Measurements from ENCODE around the gene TCEAL9. TPM values are rescaled to one million over a fixed set of nuclear protein-coding genes. Genes with fewer than 3 reads are reported as not detected.

The TCEAL9 gene
- polyA plus RNA-seq, 1 donor (not counting 4 experiments of a cell fraction or from before 2014, with no cell fraction given), result 104 TPM

- Histone ChIP-seq H3K79me2 (ENCODE audit: control insufficient read depth, insufficient read depth, low read length) (no peaks in the 10 kb centered on the region), H3K36me3 (ENCODE audit: control insufficient read depth in 2 of 2, extremely low read depth in 1 of 2, insufficient read depth in 2 of 2, low read length in 2 of 2) (no peaks in the 10 kb centered on the region), H3K4me3 (ENCODE audit: control insufficient read depth in 2 of 3, extremely low read depth in 1 of 3, insufficient read depth in 2 of 3, low read depth in 1 of 3, low read length in 3 of 3) (no peak overlapping the region), H3K9me1 (ENCODE audit: control insufficient read depth, extremely low read depth, insufficient read depth, low read length) (no peaks in the 10 kb centered on the region), H3K27ac (ENCODE audit: control insufficient read depth, insufficient read depth, low read length) (no peak overlapping the region), H4K20me1 (ENCODE audit: control insufficient read depth, extremely low read depth, insufficient read depth, low read length) (no peaks in the 10 kb centered on the region), H3K4me1 (ENCODE audit: control insufficient read depth, extremely low read depth, insufficient read depth, low read length) (peaks cover 11% of the 10 kb centered on the region), H3K9me3 (ENCODE audit: control insufficient read depth, low read depth, low read length) (no peaks in the 10 kb centered on the region), H2AFZ (ENCODE audit: control insufficient read depth, low read length) (no peak overlapping the region), H3K27me3 (ENCODE audit: control insufficient read depth, extremely low read depth, insufficient read depth, low read length) (no peaks in the 10 kb centered on the region), H3K9ac (ENCODE audit: control insufficient read depth, extremely low read depth, insufficient read depth, low read length) (no peak overlapping the region), H3K4me2 (ENCODE audit: control insufficient read depth, extremely low read depth, insufficient read depth, low read depth, low read length) (no peak overlapping the region)
- TF ChIP-seq EZH2 (IDR thresholded peaks at IDR 0.05; ENCODE audit: low read length) (no peak), CTCF (optimal IDR thresholded peaks at IDR 0.05 in 1 of 3, IDR thresholded peaks at IDR 0.05 in 1 of 3, conservative IDR thresholded peaks at IDR 0.05 in 1 of 3; ENCODE audit: extremely low read depth in 1 of 3, insufficient read depth in 2 of 3, low read length in 3 of 3) (no peak)
- FAIRE-seq (no peak), DNase-seq (ENCODE audit: low read depth, low spot score) (no peak)
- dilution Hi-C loops (cut with MboI; ENCODE audit: extremely low pct_ligation_motif_present, low sequenced_read_pairs), result no loop called here
These were observed 6.7 kb downstream of the TCEAL9 start for GRCh38 chrX:103363046-103363445.

GRCh38 chrX:103367502-103367901, 11.2 kb downstream of the TCEAL9 start:
- no peak overlapping the region for H3K9ac ChIP-seq (ENCODE audit: control insufficient read depth, extremely low read depth, insufficient read depth, low read length)
- H3K4me1 ChIP-seq (ENCODE audit: control insufficient read depth, extremely low read depth, insufficient read depth, low read length), result peaks cover 11% of the 10 kb centered on the region
- dilution Hi-C loops (cut with MboI; ENCODE audit: extremely low pct_ligation_motif_present, low sequenced_read_pairs), result no loop called here
- no peak overlapping the region for H3K4me3 ChIP-seq (ENCODE audit: control insufficient read depth in 2 of 3, extremely low read depth in 1 of 3, insufficient read depth in 2 of 3, low read depth in 1 of 3, low read length in 3 of 3)
- H3K9me3 ChIP-seq (ENCODE audit: control insufficient read depth, low read depth, low read length), result no peaks in the 10 kb centered on the region
- FAIRE-seq (no peak), DNase-seq (ENCODE audit: low read depth, low spot score) (no peak)
- TF ChIP-seq EZH2 (IDR thresholded peaks at IDR 0.05; ENCODE audit: low read length), result no peak
- no peak for TF ChIP-seq CTCF (optimal IDR thresholded peaks at IDR 0.05 in 1 of 3, IDR thresholded peaks at IDR 0.05 in 1 of 3, conservative IDR thresholded peaks at IDR 0.05 in 1 of 3; ENCODE audit: extremely low read depth in 1 of 3, insufficient read depth in 2 of 3, low read length in 3 of 3)
- H3K79me2 ChIP-seq (ENCODE audit: control insufficient read depth, insufficient read depth, low read length), result no peaks in the 10 kb centered on the region
- H3K27me3 ChIP-seq (ENCODE audit: control insufficient read depth, extremely low read depth, insufficient read depth, low read length), result no peaks in the 10 kb centered on the region
- no peak overlapping the region for H3K4me2 ChIP-seq (ENCODE audit: control insufficient read depth, extremely low read depth, insufficient read depth, low read depth, low read length)
- H3K27ac ChIP-seq (ENCODE audit: control insufficient read depth, insufficient read depth, low read length), result no peak overlapping the region
- H3K9me1 ChIP-seq (ENCODE audit: control insufficient read depth, extremely low read depth, insufficient read depth, low read length), result no peaks in the 10 kb centered on the region
- H2AFZ ChIP-seq (ENCODE audit: control insufficient read depth, low read length), result no peak overlapping the region
- H4K20me1 ChIP-seq (ENCODE audit: control insufficient read depth, extremely low read depth, insufficient read depth, low read length), result no peaks in the 10 kb centered on the region
- H3K36me3 ChIP-seq (ENCODE audit: control insufficient read depth in 2 of 2, extremely low read depth in 1 of 2, insufficient read depth in 2 of 2, low read length in 2 of 2), result no peaks in the 10 kb centered on the region
